Cardiac septum (tissue), 1 donor: Measurements from ENCODE around the gene SPATA22. TPM values are rescaled to one million over a fixed set of nuclear protein-coding genes. Genes with fewer than 3 reads are reported as not detected.
"Not testable (repeated sequence)": the region's sequence is repeated elsewhere in the genome, so short reads cannot be mapped to it uniquely, and the experiment has no call there.

ENCODE experiments used
- DNase-seq: peaks from one replicate; pipeline ENCODE4 v3.0.0-alpha.2; 2020; ENCODE audit warnings: low spot score
- intact Hi-C: fragments of 100-400 bp; cut with DNase I; formaldehyde crosslinking; loops from one replicate; pipeline ENCODE4 v1.14.0; 2022
- long read RNA-seq: library from polyadenylated mRNA; unstranded; transcript quantifications from one replicate; pipeline ENCODE4 v2.0.0, GENCODE V29; 2021
- total RNA-seq: library from RNA; stranded (reverse); fragmentation: NEBNext Ultra II Directional; extraction: Animal tissue kit (Norgen Biotek cat#: 25700); gene quantifications from one replicate; pipeline ENCODE4 v1.2.1, GENCODE V29; 2021
- donor health status: DM: no; HTN: no; CAD: no.

The SPATA22 gene, protein sequence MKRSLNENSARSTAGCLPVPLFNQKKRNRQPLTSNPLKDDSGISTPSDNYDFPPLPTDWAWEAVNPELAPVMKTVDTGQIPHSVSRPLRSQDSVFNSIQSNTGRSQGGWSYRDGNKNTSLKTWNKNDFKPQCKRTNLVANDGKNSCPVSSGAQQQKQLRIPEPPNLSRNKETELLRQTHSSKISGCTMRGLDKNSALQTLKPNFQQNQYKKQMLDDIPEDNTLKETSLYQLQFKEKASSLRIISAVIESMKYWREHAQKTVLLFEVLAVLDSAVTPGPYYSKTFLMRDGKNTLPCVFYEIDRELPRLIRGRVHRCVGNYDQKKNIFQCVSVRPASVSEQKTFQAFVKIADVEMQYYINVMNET
- not detected for total RNA-seq
- long read RNA-seq = 0 reads

GRCh38 chr17:3471599-3471998, at the start of gene SPATA22:
SPATA22 (minus strand) TSS chr17:3471819; CDS start chr17:3469325, 2,494 bp downstream.
- no peak for DNase-seq
- intact Hi-C loops = no loop called here

DNA sequence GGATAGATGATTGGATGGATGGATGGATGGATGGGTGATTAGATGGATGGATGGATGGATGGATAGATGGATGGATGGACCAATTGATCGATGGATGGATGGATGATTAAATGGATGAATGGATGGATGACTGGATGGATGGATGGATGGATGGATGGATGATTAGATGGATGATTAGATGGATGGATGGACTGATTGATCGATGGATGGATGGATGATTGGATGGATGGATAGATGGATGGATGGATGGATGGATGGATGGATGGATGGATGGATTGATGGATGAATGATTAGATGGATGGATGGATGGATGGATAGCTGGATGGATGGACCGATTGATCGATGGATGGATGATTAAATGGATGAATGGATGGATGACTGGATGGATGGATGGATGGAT, 47.9 kb upstream of the SPATA22 start:
- DNase-seq, intact Hi-C loops: not testable (repeated sequence)

DNA sequence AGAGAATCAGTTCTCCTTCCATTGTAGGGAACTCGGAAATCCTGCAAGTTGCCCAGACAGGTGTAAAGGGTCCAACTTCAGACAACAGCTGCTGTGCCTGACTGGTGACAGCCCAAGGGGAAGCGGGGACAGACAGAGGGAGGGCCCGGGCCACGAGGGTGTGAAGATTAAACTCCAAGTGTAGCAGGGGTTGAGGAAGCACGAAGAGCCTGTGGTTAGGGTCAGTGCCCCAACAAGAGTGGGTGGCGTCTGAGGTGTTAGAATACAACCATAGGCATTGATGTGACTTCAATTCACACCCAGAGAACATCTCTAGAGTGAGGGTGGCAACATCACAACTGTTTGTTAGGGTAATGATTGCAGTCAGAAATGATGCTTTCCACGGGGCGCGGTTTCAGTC, 43.3 kb upstream of the SPATA22 start:
- intact Hi-C loops = no loop called here
- DNase-seq = no peak

- intact Hi-C loops, DNase-seq: not testable (repeated sequence)
Measured at GRCh38 chr17:3514167-3514566, 42.5 kb upstream of the SPATA22 start.

DNA sequence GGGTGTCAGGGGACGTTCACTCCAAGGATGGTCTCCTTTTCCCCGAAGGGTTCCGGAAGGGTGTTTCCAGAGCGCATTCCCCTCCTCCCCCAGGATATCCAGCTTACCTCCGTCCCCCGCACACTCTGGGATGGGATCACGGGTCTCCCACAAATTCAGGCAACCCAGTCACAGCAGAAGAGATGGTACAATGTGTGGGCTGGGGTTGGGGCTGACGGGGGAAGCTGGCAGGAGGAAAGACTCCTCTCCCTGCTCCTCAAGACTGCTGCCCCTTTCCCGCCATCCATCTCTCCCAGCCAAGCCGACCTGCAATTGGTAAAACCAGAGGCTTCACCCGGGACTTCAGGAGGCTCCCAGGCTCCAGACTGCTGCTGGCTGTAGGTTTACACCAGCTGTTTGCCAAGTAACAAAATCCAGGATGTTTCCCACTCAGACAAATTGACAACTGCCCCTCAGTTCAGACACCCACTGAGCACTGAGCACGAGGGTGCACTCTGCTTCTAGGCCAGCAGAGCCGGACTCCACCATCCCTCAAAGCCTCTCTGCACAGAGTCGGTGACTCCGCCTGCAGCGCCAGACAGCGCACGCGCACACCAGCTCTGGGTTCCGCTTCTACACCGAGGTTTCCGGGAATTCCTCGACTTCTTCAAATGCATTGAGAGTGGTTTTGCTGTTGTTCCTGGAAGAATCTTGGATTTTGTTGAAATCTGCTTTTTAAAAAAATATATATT, 41.9 kb upstream of the SPATA22 start:
- no peak for DNase-seq
- intact Hi-C loops = loop anchor here (2.0 kb wide), 1 partner anchor 17 kb away; no protein-coding TSS in a partner anchor

DNA sequence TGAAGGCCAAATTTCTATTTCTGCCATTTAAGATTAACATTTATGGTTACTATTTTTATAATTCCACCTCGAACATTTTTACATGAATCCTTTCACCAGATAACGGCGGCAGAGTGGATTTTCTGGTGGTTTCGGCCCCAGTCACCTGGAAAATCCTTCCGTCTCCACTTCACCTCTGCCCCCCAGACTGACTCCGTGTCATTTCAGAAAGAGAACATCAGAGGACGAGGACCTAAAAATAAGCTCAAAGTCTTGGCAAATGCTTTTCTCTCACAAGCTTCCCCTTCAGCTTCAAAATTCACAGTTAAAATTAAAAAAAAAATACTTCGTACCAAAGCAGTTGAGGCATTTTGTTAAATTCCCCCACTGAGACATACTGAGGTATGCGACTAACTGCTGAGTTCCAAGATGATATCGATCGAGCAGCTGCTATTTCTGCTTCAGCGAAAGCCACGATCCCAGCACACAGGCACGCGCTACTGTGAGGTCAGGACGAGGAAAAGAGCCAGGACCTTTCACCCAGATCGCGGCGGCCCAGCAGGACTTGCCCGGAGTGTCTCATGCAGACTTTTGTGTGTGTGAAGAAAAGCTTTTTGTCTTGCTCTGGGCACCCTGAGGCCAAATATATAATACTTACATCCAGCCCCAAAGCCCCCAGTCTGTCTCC, 41.0 kb upstream of the SPATA22 start:
- intact Hi-C loops = loop anchor here (2.0 kb wide), 1 partner anchor 18 kb away; no protein-coding TSS in a partner anchor
- peak; percentile 87 for DNase-seq

- DNase-seq = no peak
- intact Hi-C loops = loop anchor here (2.0 kb wide), 1 partner anchor 19 kb away; no protein-coding TSS in a partner anchor
Measured at GRCh38 chr17:3511852-3512504, 40.4 kb upstream of the SPATA22 start.

GRCh38 chr17:3510090-3510489, 38.5 kb upstream of the SPATA22 start:
- intact Hi-C loops = no loop called here

GRCh38 chr17:3507869-3508268, 36.2 kb upstream of the SPATA22 start:
- intact Hi-C loops = no loop called here

More at GRCh38 chr17:3510090-3510489, 38.5 kb upstream of the SPATA22 start:
- DNase-seq = no peak

DNA sequence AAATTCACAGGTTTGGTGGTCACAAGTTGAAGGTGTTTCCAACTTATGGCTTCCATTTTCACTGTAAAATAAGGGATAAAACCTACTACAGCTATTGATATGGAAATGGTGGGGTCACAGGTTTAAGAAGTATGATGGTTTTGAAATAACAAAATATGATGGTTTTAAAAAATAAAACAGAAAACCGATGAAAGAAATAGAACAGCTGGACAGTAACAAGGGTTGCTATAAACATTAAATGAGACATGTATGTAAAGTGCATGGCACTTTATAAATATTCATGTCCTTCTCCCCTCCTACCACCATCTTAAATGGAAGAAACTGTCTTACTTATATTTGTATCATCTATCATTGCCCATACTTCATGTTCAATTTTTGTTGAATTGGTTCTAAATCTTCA, 35.5 kb upstream of the SPATA22 start:
- intact Hi-C loops = no loop called here
- no peak for DNase-seq

More at GRCh38 chr17:3507869-3508268, 36.2 kb upstream of the SPATA22 start:
- no peak for DNase-seq

DNA sequence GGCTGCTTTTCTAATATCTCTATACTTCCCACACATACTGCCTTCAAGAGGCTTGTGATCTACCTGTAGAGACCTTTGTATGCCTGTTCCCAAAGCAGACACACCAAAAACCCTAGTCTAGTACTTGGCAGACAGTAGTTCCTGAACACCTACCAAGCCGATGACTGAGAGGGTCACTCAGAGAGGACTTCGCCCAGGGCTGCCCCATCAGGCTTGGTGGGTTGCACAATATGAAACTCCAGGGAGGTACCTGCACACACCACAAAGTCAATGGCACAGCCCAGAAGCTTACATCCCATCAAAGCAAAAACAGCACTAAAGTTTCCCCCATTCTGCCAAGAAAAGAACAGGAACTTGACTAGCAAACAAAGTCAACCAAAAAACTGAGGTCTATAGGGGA, 34.4 kb upstream of the SPATA22 start:
- intact Hi-C loops = no loop called here
- no peak for DNase-seq

DNA sequence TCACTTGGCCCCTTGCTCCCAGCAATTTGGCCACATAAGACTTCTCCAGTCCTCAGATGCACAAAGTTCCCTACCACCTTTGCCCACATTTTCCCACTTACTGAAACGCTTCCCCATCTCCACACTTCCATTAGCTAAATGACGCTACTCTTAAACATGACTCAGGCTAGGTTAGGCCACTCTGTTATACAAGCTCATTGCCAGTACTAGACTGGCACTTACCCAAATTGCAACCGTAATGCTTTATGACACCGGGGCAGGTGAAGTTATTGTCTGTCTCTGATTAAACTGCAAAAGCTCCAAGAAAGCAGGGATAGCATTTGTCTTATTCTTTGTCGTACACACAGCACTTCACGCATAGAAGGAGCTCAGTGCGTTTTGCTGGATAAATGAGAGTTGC, 33.4 kb upstream of the SPATA22 start:
- DNase-seq = no peak
- intact Hi-C loops = no loop called here

- DNase-seq = no peak
- intact Hi-C loops = no loop called here
Measured at GRCh38 chr17:3503285-3503684, 31.7 kb upstream of the SPATA22 start.

DNA sequence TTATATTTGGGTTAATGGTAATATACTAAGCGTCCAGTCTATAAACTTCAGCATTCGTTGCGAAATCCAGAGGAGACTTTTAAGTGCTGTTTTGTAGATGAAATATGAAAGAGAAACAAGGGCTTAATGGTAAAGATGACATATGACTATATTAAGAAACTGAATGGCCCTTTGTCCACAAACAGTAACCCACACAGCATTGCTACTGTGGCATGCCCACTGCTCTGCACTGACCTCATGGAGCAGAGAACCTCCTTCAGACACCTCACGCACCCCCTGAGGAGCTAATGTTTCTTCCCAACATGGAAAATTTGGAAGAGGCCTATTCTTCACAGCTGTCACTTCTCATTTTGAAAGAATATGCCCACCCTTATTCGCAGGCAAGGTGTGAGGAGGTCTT, 30.8 kb upstream of the SPATA22 start:
- no peak for DNase-seq
- intact Hi-C loops = no loop called here

- intact Hi-C loops = no loop called here
- no peak for DNase-seq
Measured at GRCh38 chr17:3501344-3501743, 29.7 kb upstream of the SPATA22 start.

- intact Hi-C loops = no loop called here
- DNase-seq = no peak
Measured at GRCh38 chr17:3497101-3497500, 25.5 kb upstream of the SPATA22 start.

GRCh38 chr17:3485481-3486068, 14.0 kb upstream of the SPATA22 start:
- no peak for DNase-seq
- intact Hi-C loops = no loop called here

DNA sequence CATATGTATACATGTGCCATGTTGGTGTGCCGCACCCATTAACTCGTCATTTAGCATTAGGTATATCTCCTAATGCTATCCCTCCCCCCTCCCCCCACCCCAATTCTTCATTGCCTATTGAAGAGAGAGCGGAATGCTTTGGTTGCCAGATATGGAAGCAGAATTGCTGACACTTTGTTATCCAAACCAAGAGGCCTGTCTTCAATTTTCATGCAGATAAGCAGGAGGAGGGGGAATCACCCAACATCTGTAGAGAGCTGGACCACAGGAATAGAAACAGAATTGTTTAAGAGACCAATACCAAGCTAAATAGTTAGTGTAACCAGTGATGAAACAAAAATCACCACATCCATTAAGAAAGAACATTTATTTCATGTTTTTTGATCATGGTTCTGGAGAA, 11.2 kb upstream of the SPATA22 start:
- intact Hi-C loops = no loop called here

GRCh38 chr17:3479988-3480387, 8.4 kb upstream of the SPATA22 start:
- DNase-seq = no peak
- intact Hi-C loops = no loop called here

More for the DNA sequence above, 11.2 kb upstream of the SPATA22 start:
- no peak for DNase-seq
